AG04449 (cell line): ENCODE measurements around the gene STAG1.

Experiments used
- CTCF ChIA-PET: fragments of 350-600 bp; formaldehyde crosslinking; extraction: SDS; loops from one replicate; lab custom pipeline; 2021; ENCODE audit warnings: antibody characterized with exemption; lab: Yijun Ruan, JAX
- POLR2A ChIA-PET: fragments of 400-600, 350-600 bp; formaldehyde crosslinking; extraction: SDS; loops from one replicate; lab custom pipeline; 2020; ENCODE audit warnings: antibody characterized with exemption, inconsistent platforms; lab: Yijun Ruan, JAX
- DNase-seq: peaks from one replicate; pipeline ENCODE4 v3.0.0-alpha.2; 2010; ENCODE audit warnings: low read depth, low spot score
- H3K4me3 ChIP-seq: 2 replicates; pipeline ENCODE4 v1.5.1; 2011; ENCODE audit warnings: low read depth, mild to moderate bottlenecking, control low read depth, low read length
- CTCF ChIP-seq: IDR thresholded peaks from one replicate; pipeline ENCODE4 v1.5.1; 2011; ENCODE audit warnings: mild to moderate bottlenecking, moderate library complexity, low read length, control low read depth, inconsistent platforms; ENCODE audit not compliant: insufficient read depth; ENCODE audit errors: missing control alignments

STAG1 gene

GRCh38 chr3:136427236-136427635 is 324.9 kb downstream of the STAG1 start:
- no peak for TF ChIP-seq CTCF
- ChIA-PET CTCF (interaction anchor here (1.7 kb wide), 1 partner anchor 36 kb away, joined by 7 read pairs; no protein-coding TSS in a partner anchor), POLR2A (no interaction called here)
- DNase-seq, result no peak
- H3K4me3 ChIP-seq, result no peak overlapping the region

GRCh38 chr3:136414476-136414875 is 337.7 kb downstream of the STAG1 start:
- TF ChIP-seq CTCF, result no peak
- CTCF ChIA-PET, result no interaction called here

GRCh38 chr3:136412307-136412706 is 339.9 kb downstream of the STAG1 start:
- DNase-seq, result no peak
- ChIA-PET POLR2A (no interaction called here), CTCF (interaction anchor here (0.6 kb wide), 1 partner anchor 8 kb away, joined by 3 read pairs; no protein-coding TSS in a partner anchor)
- TF ChIP-seq CTCF, result no peak
- no peak overlapping the region for H3K4me3 ChIP-seq

More at GRCh38 chr3:136414476-136414875, 337.7 kb downstream of the STAG1 start:
- DNase-seq, result no peak
- POLR2A ChIA-PET, result no interaction called here
- no peak overlapping the region for H3K4me3 ChIP-seq

- no peak for TF ChIP-seq CTCF
- no peak for DNase-seq
- ChIA-PET CTCF (interaction anchor here (1.0 to 3.2 kb wide), 4 partner anchors 18 to 343 kb away, joined by 3 to 16 read pairs (median 4); partner anchors contain the start of gene STAG1), POLR2A (interaction anchor here (1.3 kb wide), 1 partner anchor 13 kb away, joined by 3 read pairs; no protein-coding TSS in a partner anchor)
- no peak overlapping the region for H3K4me3 ChIP-seq
These were observed 342.6 kb downstream of the STAG1 start for GRCh38 chr3:136409549-136409948.

- POLR2A ChIA-PET, result no interaction called here
- no peak for DNase-seq
- no peak overlapping the region for H3K4me3 ChIP-seq
- TF ChIP-seq CTCF, result no peak
- CTCF ChIA-PET, result interaction anchor here (0.7 to 5.8 kb wide), 3 partner anchors 8 to 348 kb away, joined by 3 to 33 read pairs (median 6); partner anchors contain the start of gene STAG1
These were observed 348.1 kb downstream of the STAG1 start for GRCh38 chr3:136404056-136404455.

GRCh38 chr3:136396916-136397315 is 355.3 kb downstream of the STAG1 start:
- no peak for DNase-seq
- H3K4me3 ChIP-seq, result no peak overlapping the region
- CTCF ChIA-PET, result interaction anchor here (0.8 to 1.6 kb wide), 4 partner anchors 51 to 617 kb away, joined by 3 to 5 read pairs (median 4); no protein-coding TSS in a partner anchor
- no peak for TF ChIP-seq CTCF
- POLR2A ChIA-PET, result interaction anchor here (1.0 kb wide), 1 partner anchor 13 kb away, joined by 3 read pairs; no protein-coding TSS in a partner anchor
